Activated B cell treated with CpG ODN at 0.5 μM for 24 hours (primary cell): Measurements from ENCODE around the gene MYO16. TPM values are rescaled to one million over a fixed set of nuclear protein-coding genes. Genes with fewer than 3 reads are reported as not detected.

Experiments used
- ATAC-seq: fragments of 200-7000 bp; cut with Tn5 transposase; one replicate; pipeline ENCODE4 v1.10.0; 2021; ENCODE audit warnings: low read depth, mild to moderate bottlenecking, moderate library complexity
- CTCF ChIA-PET: fragments of 350-600 bp; sonication (Branson Sonifier 250); formaldehyde crosslinking; loops from one replicate; lab custom pipeline; 2021; ENCODE audit warnings: antibody characterized with exemption; lab: Charles Lee
- POLR2A ChIA-PET: fragments of 350-600 bp; sonication (Branson Sonifier 250); formaldehyde crosslinking; loops from one replicate; lab custom pipeline; 2021; ENCODE audit warnings: antibody characterized with exemption; lab: Charles Lee
- DNase-seq: peaks from one replicate; pipeline ENCODE4 v3.0.0; 2022
- H3K27ac Mint-ChIP-seq: one replicate; pipeline ENCODE4 v1.8.0; 2020; ENCODE audit warnings: mixed read lengths
- H3K27me3 Mint-ChIP-seq: one replicate; pipeline ENCODE4 v1.8.0; 2021; ENCODE audit warnings: mixed read lengths
- H3K36me3 Mint-ChIP-seq: one replicate; pipeline ENCODE4 v1.8.0; 2021; ENCODE audit warnings: low read depth, mixed read lengths
- H3K4me1 Mint-ChIP-seq: one replicate; pipeline ENCODE4 v1.8.0; 2021; ENCODE audit warnings: mixed read lengths
- H3K4me3 Mint-ChIP-seq: one replicate; pipeline ENCODE4 v1.8.0; 2020; ENCODE audit warnings: mild to moderate bottlenecking, mixed read lengths
- H3K9me3 Mint-ChIP-seq: one replicate; pipeline ENCODE4 v1.8.0; 2020; ENCODE audit warnings: mixed read lengths
- CTCF ChIP-seq: fragments of 200-600 bp; IDR thresholded peaks from one replicate; pipeline ENCODE4 v1.8.0; 2022; ENCODE audit warnings: antibody characterized with exemption, mild to moderate bottlenecking
- intact Hi-C: fragments of 100-400 bp; cut with micrococcal nuclease; formaldehyde crosslinking; loops from one replicate; pipeline ENCODE4 v1.15.1; 2024
- total RNA-seq: library from RNA; stranded (reverse); gene quantifications from 2 replicates; pipeline ENCODE4 v1.2.3, GENCODE V29; 2022

MYO16 gene
- not detected in 2 replicates for total RNA-seq

DNA sequence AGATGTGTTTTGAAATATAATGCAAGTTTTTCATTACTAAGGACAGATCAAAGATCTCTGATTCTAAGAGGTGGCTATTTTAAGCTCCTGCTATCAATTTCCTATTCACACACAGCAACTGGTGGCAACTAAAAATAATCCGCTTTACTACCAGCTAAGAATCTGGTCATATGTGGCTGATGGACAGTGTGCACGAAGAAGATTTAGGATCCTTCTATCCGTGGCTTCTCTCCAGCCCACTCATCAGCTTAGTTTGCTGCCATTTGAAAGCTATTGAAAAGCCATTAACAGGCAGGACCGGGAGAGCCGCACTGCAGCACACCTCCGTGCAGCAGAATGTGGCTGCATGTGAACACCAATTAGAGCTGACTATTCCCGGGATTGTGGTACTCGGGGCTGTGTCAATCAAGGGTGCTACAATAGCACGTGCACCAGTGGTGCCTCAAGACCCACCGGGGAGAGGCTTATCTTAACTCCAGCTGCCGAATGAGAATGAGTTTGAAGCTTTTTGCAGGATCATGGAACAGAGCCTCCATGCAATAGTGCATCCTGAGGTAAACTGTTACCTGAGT is at the start of gene MYO16:
Gene MYO16, plus strand, starts transcription at position 431 of the 572 bp plus-strand sequence. CDS start 234 bp downstream, outside the sequence.
- ChIA-PET POLR2A (no interaction called here), CTCF (no interaction called here)
- no peaks in the 10 kb centered on the region for H3K36me3 Mint-ChIP-seq
- no peaks in the 10 kb centered on the region for H3K27me3 Mint-ChIP-seq
- ATAC-seq = no peak
- TF ChIP-seq CTCF = no peak
- no peak within 1 kb of the TSS for H3K4me3 Mint-ChIP-seq
- DNase-seq = no peak
- H3K27ac Mint-ChIP-seq = no peak within 1 kb of the TSS
- intact Hi-C loops = no loop called here
- peaks cover 6% of the 10 kb centered on the region for H3K9me3 Mint-ChIP-seq
- H3K4me1 Mint-ChIP-seq = no peaks in the 10 kb centered on the region

- Mint-ChIP-seq H3K4me3 (no peak overlapping the region), H3K27ac (no peak overlapping the region), H3K4me1 (no peaks in the 10 kb centered on the region), H3K36me3 (no peaks in the 10 kb centered on the region), H3K27me3 (no peaks in the 10 kb centered on the region), H3K9me3 (peaks cover 3% of the 10 kb centered on the region)
- DNase-seq (no peak), ATAC-seq (no peak)
- POLR2A ChIA-PET = no interaction called here
- CTCF ChIA-PET = no interaction called here
- intact Hi-C loops = no loop called here
- TF ChIP-seq CTCF = no peak
Observed at GRCh38 chr13:108586826-108587225, 42.6 kb upstream of the MYO16 start.

GRCh38 chr13:108588516-108588915 is 40.9 kb upstream of the MYO16 start:
- H3K36me3 Mint-ChIP-seq = no peaks in the 10 kb centered on the region
- ATAC-seq (no peak), DNase-seq (no peak)
- H3K27ac Mint-ChIP-seq = no peak overlapping the region
- TF ChIP-seq CTCF = no peak
- H3K4me3 Mint-ChIP-seq = no peak overlapping the region
- POLR2A ChIA-PET = no interaction called here
- no peaks in the 10 kb centered on the region for H3K4me1 Mint-ChIP-seq
- CTCF ChIA-PET = no interaction called here
- intact Hi-C loops = no loop called here
- no peaks in the 10 kb centered on the region for H3K27me3 Mint-ChIP-seq
- H3K9me3 Mint-ChIP-seq = peaks cover 3% of the 10 kb centered on the region

GRCh38 chr13:108594153-108594552 is 35.3 kb upstream of the MYO16 start:
- Mint-ChIP-seq H3K27ac (no peak overlapping the region), H3K27me3 (no peaks in the 10 kb centered on the region), H3K36me3 (no peaks in the 10 kb centered on the region), H3K9me3 (no peaks in the 10 kb centered on the region), H3K4me1 (no peaks in the 10 kb centered on the region), H3K4me3 (no peak overlapping the region)
- CTCF ChIA-PET = no interaction called here
- intact Hi-C loops = no loop called here
- TF ChIP-seq CTCF = no peak
- DNase-seq (no peak), ATAC-seq (no peak)
- POLR2A ChIA-PET = no interaction called here

DNA sequence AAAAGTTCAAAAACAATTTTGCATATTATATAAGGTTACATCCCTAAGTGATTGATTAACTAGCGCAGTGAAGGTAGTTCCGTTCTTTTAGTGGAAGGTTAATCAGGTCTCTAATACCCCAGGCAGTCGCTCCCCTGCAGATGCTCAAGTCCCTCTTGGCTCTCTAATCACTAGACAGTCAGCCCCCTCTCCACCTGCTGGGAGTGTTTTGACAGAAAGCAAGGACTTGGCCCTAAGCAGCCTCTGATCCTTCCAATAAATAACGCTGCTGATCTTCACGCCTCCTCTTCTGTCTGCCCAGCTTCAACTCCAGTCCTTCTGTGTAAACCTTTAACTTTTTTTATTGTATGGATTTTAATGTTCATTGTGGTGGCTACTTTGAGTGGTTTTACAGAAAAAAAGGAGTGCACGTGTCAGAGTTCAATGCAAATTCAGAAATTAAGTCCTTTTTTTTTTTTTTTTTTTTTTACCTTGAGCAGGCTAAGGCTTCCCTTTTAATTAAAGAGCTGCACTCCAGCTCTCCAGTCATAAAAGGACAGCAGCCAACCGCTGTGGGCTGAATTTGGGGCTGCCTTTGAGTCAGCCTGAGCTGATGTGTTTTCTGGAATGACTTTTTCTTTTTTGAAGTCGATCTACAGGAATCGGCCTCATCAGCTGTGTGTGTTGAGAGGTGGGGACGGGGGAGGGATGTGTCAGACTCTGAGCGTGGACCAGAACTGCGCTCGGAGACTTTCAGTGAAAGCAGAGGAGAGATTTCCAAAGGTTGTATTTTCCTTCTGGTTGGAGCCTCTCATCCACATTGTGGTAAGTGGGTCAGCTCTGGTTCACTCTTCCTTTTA is 33.8 kb upstream of the MYO16 start:
- no peaks in the 10 kb centered on the region for H3K4me1 Mint-ChIP-seq
- no peak for DNase-seq
- H3K9me3 Mint-ChIP-seq = no peaks in the 10 kb centered on the region
- no peak for ATAC-seq
- POLR2A ChIA-PET = no interaction called here
- CTCF ChIA-PET = no interaction called here
- no peaks in the 10 kb centered on the region for H3K36me3 Mint-ChIP-seq
- no peaks in the 10 kb centered on the region for H3K27me3 Mint-ChIP-seq
- intact Hi-C loops = no loop called here
- no peak overlapping the region for H3K27ac Mint-ChIP-seq
- TF ChIP-seq CTCF = no peak
- H3K4me3 Mint-ChIP-seq = no peak overlapping the region
